Lower lobe of right lung (tissue), 2 donors: Measurements from ENCODE around the gene ASIP. TPM values are rescaled to one million over a fixed set of nuclear protein-coding genes. Genes with fewer than 3 reads are reported as not detected.
A peak's percentile ranks its signal among the peaks of the same experiment; 100 is the strongest.

Experiments
- ATAC-seq, 2 donors: fragments of 200-7000 bp; cut with Tn5 transposase; one replicate each; pipeline ENCODE4 v1.9.1; 2020 to 2022; ENCODE audit warnings: mild to moderate bottlenecking in 2 of 2, moderate library complexity in 2 of 2
- DNase-seq: peaks from one replicate; pipeline ENCODE4 v3.0.0-alpha.2; 2020
- H3K27ac ChIP-seq: fragments of 200-600 bp; one replicate; pipeline ENCODE4 v1.8.0; 2022
- H3K27me3 ChIP-seq: fragments of 200-600 bp; one replicate; pipeline ENCODE4 v1.8.0; 2022; ENCODE audit warnings: low read depth
- H3K36me3 ChIP-seq: fragments of 200-600 bp; one replicate; pipeline ENCODE4 v1.8.0; 2022; ENCODE audit warnings: mild to moderate bottlenecking
- H3K4me1 ChIP-seq: fragments of 200-600 bp; one replicate; pipeline ENCODE4 v1.8.0; 2022
- H3K4me3 ChIP-seq: fragments of 200-600 bp; one replicate; pipeline ENCODE4 v1.8.0; 2022; ENCODE audit warnings: mild to moderate bottlenecking
- H3K9me3 ChIP-seq: fragments of 200-600 bp; one replicate; pipeline ENCODE4 v1.8.0; 2022
- intact Hi-C: fragments of 100-400 bp; cut with DNase I; formaldehyde crosslinking; loops from one replicate; pipeline ENCODE4 v1.11.0; 2022
- total RNA-seq: library from RNA; stranded (reverse); fragmentation: NEBNext Ultra II Directional; extraction: Animal tissue kit (Norgen Biotek cat#: 25700); gene quantifications from one replicate; pipeline ENCODE4 v1.2.1, GENCODE V29; 2021
- TF ChIP-seq, protein P1 (sequence below): fragments of 200-600 bp; IDR thresholded peaks from one replicate; pipeline ENCODE4 v1.8.0; 2022; ENCODE audit warnings: antibody characterized with exemption, mild to moderate bottlenecking
- donor health status: DM: no; HTN: yes; CAD: no; lungs with severe emphysema.

The ASIP gene
- total RNA-seq, 1 donor from 2014 or later: not detected

DNA sequence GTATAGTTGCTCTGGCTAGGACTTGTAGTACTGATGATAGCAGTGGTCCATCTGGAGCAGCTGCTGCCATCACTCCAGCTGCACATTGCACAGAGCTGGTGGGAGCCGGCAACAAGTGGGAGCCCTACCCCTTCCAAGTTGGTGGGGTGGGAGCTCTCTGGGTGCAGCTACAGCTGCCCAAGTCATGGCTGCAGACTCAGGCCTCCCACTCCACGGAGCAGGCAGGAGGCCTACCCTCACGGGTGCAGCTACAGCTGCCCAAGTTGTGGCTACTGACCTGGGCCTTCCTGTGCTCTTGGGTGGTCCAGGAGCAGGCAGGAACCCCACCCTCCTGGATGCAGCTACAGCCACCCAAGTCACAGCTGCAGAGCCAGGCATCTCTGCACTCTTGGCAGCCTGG lies 32.1 kb upstream of the ASIP start:
- Histone ChIP-seq H3K4me3 (no peak overlapping the region), H3K4me1 (no peaks in the 10 kb centered on the region), H3K27ac (no peak overlapping the region), H3K36me3 (no peaks in the 10 kb centered on the region), H3K9me3 (peaks cover 7% of the 10 kb centered on the region), H3K27me3 (peaks cover 3% of the 10 kb centered on the region)
- ATAC-seq (no peak), DNase-seq (no peak)
- TF ChIP-seq, protein P1, sequence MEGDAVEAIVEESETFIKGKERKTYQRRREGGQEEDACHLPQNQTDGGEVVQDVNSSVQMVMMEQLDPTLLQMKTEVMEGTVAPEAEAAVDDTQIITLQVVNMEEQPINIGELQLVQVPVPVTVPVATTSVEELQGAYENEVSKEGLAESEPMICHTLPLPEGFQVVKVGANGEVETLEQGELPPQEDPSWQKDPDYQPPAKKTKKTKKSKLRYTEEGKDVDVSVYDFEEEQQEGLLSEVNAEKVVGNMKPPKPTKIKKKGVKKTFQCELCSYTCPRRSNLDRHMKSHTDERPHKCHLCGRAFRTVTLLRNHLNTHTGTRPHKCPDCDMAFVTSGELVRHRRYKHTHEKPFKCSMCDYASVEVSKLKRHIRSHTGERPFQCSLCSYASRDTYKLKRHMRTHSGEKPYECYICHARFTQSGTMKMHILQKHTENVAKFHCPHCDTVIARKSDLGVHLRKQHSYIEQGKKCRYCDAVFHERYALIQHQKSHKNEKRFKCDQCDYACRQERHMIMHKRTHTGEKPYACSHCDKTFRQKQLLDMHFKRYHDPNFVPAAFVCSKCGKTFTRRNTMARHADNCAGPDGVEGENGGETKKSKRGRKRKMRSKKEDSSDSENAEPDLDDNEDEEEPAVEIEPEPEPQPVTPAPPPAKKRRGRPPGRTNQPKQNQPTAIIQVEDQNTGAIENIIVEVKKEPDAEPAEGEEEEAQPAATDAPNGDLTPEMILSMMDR: no peak
- intact Hi-C loops: no loop called here

DNA sequence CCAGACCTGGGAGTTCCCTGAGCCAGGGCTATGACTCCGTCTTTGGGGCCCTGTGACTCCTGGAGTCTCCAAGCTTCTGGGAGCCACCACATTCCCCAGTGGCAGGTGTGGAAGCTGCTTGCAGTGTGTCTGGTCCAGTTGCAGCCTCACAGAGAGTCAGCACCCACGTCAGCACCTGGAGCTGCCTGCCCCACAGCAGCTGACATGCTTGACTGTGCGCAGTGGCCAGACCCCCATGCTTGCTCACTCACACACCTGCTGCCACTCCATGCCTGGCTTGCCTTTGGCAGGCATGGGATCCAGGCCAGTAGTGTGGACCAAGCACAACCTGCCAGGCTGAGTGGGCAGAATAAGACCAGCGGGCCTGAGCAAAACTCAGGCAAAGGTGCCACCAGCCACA lies 31.0 kb upstream of the ASIP start:
- Histone ChIP-seq H3K27ac (no peak overlapping the region), H3K36me3 (no peaks in the 10 kb centered on the region), H3K4me3 (no peak overlapping the region), H3K9me3 (peaks cover 7% of the 10 kb centered on the region), H3K27me3 (peaks cover 3% of the 10 kb centered on the region), H3K4me1 (peaks cover 3% of the 10 kb centered on the region)
- ATAC-seq: no peak
- TF ChIP-seq, protein P1: no peak
- DNase-seq: no peak
- intact Hi-C loops: no loop called here

DNA sequence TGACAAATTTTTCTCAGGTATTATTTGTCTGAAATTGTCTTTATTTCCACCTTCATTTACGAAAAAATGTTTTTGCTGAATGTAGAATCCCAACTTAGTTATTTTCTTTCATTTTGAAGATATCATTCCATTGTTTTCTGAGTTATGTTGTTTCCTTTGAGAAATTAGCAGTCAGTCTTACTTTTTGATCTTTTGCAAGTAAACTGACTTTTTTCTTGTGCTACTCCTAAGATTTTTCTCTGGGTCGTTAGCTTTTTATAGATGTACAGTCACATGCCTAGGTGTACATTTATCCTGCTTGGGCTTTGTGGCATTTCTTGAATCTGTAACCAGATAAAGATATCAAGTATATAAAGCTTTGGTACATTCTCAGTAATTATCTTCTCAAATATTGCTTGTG lies 29.6 kb upstream of the ASIP start:
- no peaks in the 10 kb centered on the region for H3K36me3 ChIP-seq
- TF ChIP-seq, protein P1: no peak
- DNase-seq: no peak
- H3K4me3 ChIP-seq: no peak overlapping the region
- H3K9me3 ChIP-seq: peaks cover 7% of the 10 kb centered on the region
- H3K4me1 ChIP-seq: peaks cover 9% of the 10 kb centered on the region
- no peak for ATAC-seq
- no peak overlapping the region for H3K27ac ChIP-seq
- peaks cover 3% of the 10 kb centered on the region for H3K27me3 ChIP-seq
- intact Hi-C loops: no loop called here

DNA sequence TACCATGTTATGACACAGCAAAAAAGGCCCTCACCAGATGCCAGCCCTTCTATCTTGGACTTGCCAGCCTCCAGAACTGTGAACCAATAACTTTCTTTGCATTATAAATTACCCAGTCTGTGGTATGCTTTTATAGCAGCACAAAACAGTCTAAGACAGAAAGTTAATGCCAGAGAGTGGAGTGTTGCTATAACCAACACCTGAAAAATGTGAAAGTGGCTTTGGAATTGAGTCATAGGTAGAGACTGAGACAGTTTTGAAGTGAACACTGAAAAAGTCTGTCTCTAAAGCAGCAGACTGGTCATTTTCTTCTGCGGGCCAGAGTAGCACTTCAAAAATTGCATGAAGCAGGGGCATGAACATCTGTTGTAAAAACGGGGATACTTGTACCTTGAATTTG lies 28.0 kb upstream of the ASIP start:
- Histone ChIP-seq H3K9me3 (peaks cover 7% of the 10 kb centered on the region), H3K4me3 (no peak overlapping the region), H3K36me3 (no peaks in the 10 kb centered on the region), H3K4me1 (peaks cover 9% of the 10 kb centered on the region), H3K27ac (no peak overlapping the region), H3K27me3 (peaks cover 3% of the 10 kb centered on the region)
- TF ChIP-seq, protein P1: no peak
- intact Hi-C loops: no loop called here
- no peak for ATAC-seq
- no peak for DNase-seq

DNA sequence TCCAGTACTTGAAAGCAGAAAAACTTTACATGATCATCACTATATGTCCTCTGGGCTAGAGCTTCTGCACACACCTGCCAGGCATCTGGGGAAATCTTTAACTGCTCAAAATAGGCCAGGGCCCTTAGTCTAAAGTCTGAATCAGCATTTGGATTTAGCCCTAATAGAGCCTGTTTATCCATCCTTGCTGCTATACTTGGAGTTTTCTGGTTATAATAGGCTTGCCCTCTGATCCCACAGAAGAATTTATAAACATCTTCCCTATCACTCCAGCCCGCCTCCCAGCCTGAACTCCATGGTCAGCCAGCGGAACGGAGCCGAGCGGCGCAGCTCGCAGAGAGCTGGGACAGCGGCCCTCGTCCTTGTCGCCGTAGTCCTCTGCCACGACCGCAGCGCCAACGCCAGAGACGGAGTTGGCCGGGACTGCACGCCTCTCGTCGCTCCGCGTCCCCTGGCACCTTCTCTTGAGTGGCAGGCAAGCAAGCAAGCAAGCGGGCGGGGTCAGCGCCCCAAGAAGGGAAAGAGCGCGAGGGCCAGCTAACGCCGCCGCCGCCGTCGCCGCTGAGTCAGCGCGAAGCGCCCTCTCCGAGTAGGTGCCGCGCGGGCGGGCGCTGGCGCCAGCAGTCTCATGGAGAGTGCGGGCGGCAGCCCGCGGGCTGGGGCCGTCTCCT lies 25.4 kb upstream of the ASIP start:
- peak; percentile 93 for DNase-seq
- Histone ChIP-seq H3K36me3 (no peaks in the 10 kb centered on the region), H3K4me1 (peaks cover 9% of the 10 kb centered on the region), H3K27me3 (peaks cover 3% of the 10 kb centered on the region), H3K9me3 (peaks cover 7% of the 10 kb centered on the region), H3K4me3 (peak overlapping the region; percentile 57), H3K27ac (peak overlapping the region; percentile 68)
- peak; percentile 98 to 99 for ATAC-seq
- intact Hi-C loops: no loop called here
- TF ChIP-seq, protein P1: peak; percentile 24
